ENCODE data around the gene OR10C1. TPM values are rescaled to one million over a fixed set of nuclear protein-coding genes. Genes with fewer than 3 reads are reported as not detected.

Gene OR10C1
- total RNA-seq, 1 experiment from 2014 or later, result not detected

GRCh38 chr6:29447670-29448069, 8.6 kb downstream of the OR10C1 start:
- H3K4me3 Mint-ChIP-seq (ENCODE audit: unreplicated experiment), result no peak overlapping the region
- H3K36me3 ChIP-seq (ENCODE audit: control insufficient read depth, insufficient read depth, low read length), result no peaks in the 10 kb centered on the region
- no peak overlapping the region for H3K27ac Mint-ChIP-seq (ENCODE audit: unreplicated experiment)
- H3K9me3 ChIP-seq, result no peaks in the 10 kb centered on the region
- H3K4me1 ChIP-seq, result no peaks in the 10 kb centered on the region
- peaks cover 4% of the 10 kb centered on the region for H3K27me3 Mint-ChIP-seq (ENCODE audit: insufficient read depth, unreplicated experiment)
- H3K27me3 ChIP-seq (replicated peaks; ENCODE audit: control insufficient read depth, insufficient read depth, low read length), result no peaks in the 10 kb centered on the region
- BruUV-seq (replicated peaks), result no TSS peak
- intact Hi-C loops (cut with micrococcal nuclease; ENCODE audit: unreplicated experiment), result no loop called here
- ChIA-PET POLR2A (no interaction called here), CTCF (interaction anchor here (0.8 kb wide), 1 partner anchor 21 kb away, joined by 8 read pairs; no protein-coding TSS in a partner anchor)
- DNase-seq, result no peak
- no peak overlapping the region for H3K4me3 ChIP-seq (ENCODE audit: low read depth, low read length)
- H3K9me3 Mint-ChIP-seq (ENCODE audit: unreplicated experiment), result peaks cover 15% of the 10 kb centered on the region
- no peaks in the 10 kb centered on the region for H3K4me1 Mint-ChIP-seq (ENCODE audit: low read depth, unreplicated experiment)
- TF ChIP-seq CTCF (IDR thresholded peaks at IDR 0.05; ENCODE audit: insufficient read depth in 1 of 2, low read depth in 1 of 2, low read length in 1 of 2, severe bottlenecking in 1 of 2, unreplicated experiment in 1 of 2), result no peak
- no peaks in the 10 kb centered on the region for H3K36me3 Mint-ChIP-seq (ENCODE audit: insufficient read depth, unreplicated experiment)

GRCh38 chr6:29451471-29452193, 12.5 kb downstream of the OR10C1 start:
- ChIA-PET POLR2A (no interaction called here), CTCF (no interaction called here)
- Histone ChIP-seq H3K36me3 (ENCODE audit: control insufficient read depth, insufficient read depth, low read length) (no peaks in the 10 kb centered on the region), H3K27me3 (replicated peaks; ENCODE audit: control insufficient read depth, insufficient read depth, low read length) (no peaks in the 10 kb centered on the region), H3K4me3 (ENCODE audit: low read depth, low read length) (no peak overlapping the region), H3K4me1 (no peaks in the 10 kb centered on the region), H3K9me3 (no peaks in the 10 kb centered on the region)
- no peak overlapping the region for H3K4me3 Mint-ChIP-seq (ENCODE audit: unreplicated experiment)
- H3K27me3 Mint-ChIP-seq (ENCODE audit: insufficient read depth, unreplicated experiment), result no peaks in the 10 kb centered on the region
- TF ChIP-seq CTCF (IDR thresholded peaks at IDR 0.05; ENCODE audit: insufficient read depth in 1 of 2, low read depth in 1 of 2, low read length in 1 of 2, severe bottlenecking in 1 of 2, unreplicated experiment in 1 of 2), result no peak
- intact Hi-C loops (cut with micrococcal nuclease; ENCODE audit: unreplicated experiment), result no loop called here
- DNase-seq, result no peak
- H3K36me3 Mint-ChIP-seq (ENCODE audit: insufficient read depth, unreplicated experiment), result no peaks in the 10 kb centered on the region
- H3K9me3 Mint-ChIP-seq (ENCODE audit: unreplicated experiment), result no peaks in the 10 kb centered on the region
- no peaks in the 10 kb centered on the region for H3K4me1 Mint-ChIP-seq (ENCODE audit: low read depth, unreplicated experiment)
- no peak overlapping the region for H3K27ac Mint-ChIP-seq (ENCODE audit: unreplicated experiment)
- no TSS peak for BruUV-seq (replicated peaks)

- intact Hi-C loops (cut with micrococcal nuclease; ENCODE audit: unreplicated experiment), result no loop called here
- no peak for TF ChIP-seq CTCF (IDR thresholded peaks at IDR 0.05; ENCODE audit: insufficient read depth in 1 of 2, low read depth in 1 of 2, low read length in 1 of 2, severe bottlenecking in 1 of 2, unreplicated experiment in 1 of 2)
- H3K4me3 Mint-ChIP-seq (ENCODE audit: unreplicated experiment), result no peak within 1 kb of the TSS
- H3K27ac Mint-ChIP-seq (ENCODE audit: unreplicated experiment), result no peak within 1 kb of the TSS
- H3K27me3 Mint-ChIP-seq (ENCODE audit: insufficient read depth, unreplicated experiment), result peaks cover 7% of the 10 kb centered on the region
- BruUV-seq (replicated peaks), result no TSS peak
- ChIA-PET POLR2A (no interaction called here), CTCF (no interaction called here)
- no peak for DNase-seq
- no peaks in the 10 kb centered on the region for H3K4me1 Mint-ChIP-seq (ENCODE audit: low read depth, unreplicated experiment)
- no peaks in the 10 kb centered on the region for H3K36me3 ChIP-seq (ENCODE audit: control insufficient read depth, insufficient read depth, low read length)
- no peaks in the 10 kb centered on the region for H3K9me3 ChIP-seq
- no peaks in the 10 kb centered on the region for H3K4me1 ChIP-seq
- H3K9me3 Mint-ChIP-seq (ENCODE audit: unreplicated experiment), result no peaks in the 10 kb centered on the region
- H3K36me3 Mint-ChIP-seq (ENCODE audit: insufficient read depth, unreplicated experiment), result no peaks in the 10 kb centered on the region
- H3K27me3 ChIP-seq (replicated peaks; ENCODE audit: control insufficient read depth, insufficient read depth, low read length), result no peaks in the 10 kb centered on the region
- no peak within 1 kb of the TSS for H3K4me3 ChIP-seq (ENCODE audit: low read depth, low read length)
Measured at GRCh38 chr6:29456971-29457370, 17.9 kb downstream of the OR10C1 start, which contains the start of the genes OR11A1 and OR2H1. Gene OR11A1, minus strand, starts transcription at chr6:29457071. Its CDS starts 29,430 bp downstream, at chr6:29427641. Gene OR2H1, plus strand, starts transcription at chr6:29457155. Its CDS starts 4,615 bp downstream, at chr6:29461770.
